B cell (primary cell): ENCODE results near the gene RAB3C.

Experiments
- CTCF ChIP-seq: fragments of 200-600 bp; IDR thresholded peaks from one replicate; pipeline ENCODE4 v1.8.0; 2022; ENCODE audit warnings: antibody characterized with exemption, mild to moderate bottlenecking
- EZH2 ChIP-seq: IDR thresholded peaks from 2 replicates; pipeline ENCODE4 v1.6.1; 2012; ENCODE audit warnings: borderline replicate concordance, low read depth, mild to moderate bottlenecking, moderate library complexity, low read length; ENCODE audit not compliant: insufficient read depth, poor library complexity, severe bottlenecking

- TF ChIP-seq CTCF: no peak
- TF ChIP-seq EZH2: no peak
Observed at GRCh38 chr5:58699762-58700118, 116.9 kb downstream of the RAB3C start.
